SIG-M5 (cell line): Measurements from ENCODE around the gene CEP295NL.
"Not testable (repeated sequence)": the region's sequence is repeated elsewhere in the genome, so short reads cannot be mapped to it uniquely, and the experiment has no call there.

Source experiments
- DNase-seq: peaks from one replicate; lab custom pipeline; 2025; lab: John Stamatoyannopoulos, UW

The CEP295NL gene

GRCh38 chr17:78905116-78905515, 2.1 kb upstream of the CEP295NL start:
- no peak for DNase-seq

GRCh38 chr17:78904371-78904770, 1.4 kb upstream of the CEP295NL start:
- no peak for DNase-seq

- DNase-seq: not testable (repeated sequence)
Measured at GRCh38 chr17:78902231-78902630, 770 bp downstream of the CEP295NL start.

- DNase-seq: no peak
Measured at GRCh38 chr17:78901806-78902205, 1.2 kb downstream of the CEP295NL start.

GRCh38 chr17:78900816-78901215, 2.2 kb downstream of the CEP295NL start:
- no peak for DNase-seq

GRCh38 chr17:78899361-78900260, 3.4 kb downstream of the CEP295NL start:
- no peak for DNase-seq

- DNase-seq: no peak
Measured at GRCh38 chr17:78898947-78899346, 4.1 kb downstream of the CEP295NL start.

GRCh38 chr17:78898075-78898836, 4.7 kb downstream of the CEP295NL start:
- no peak for DNase-seq

- no peak for DNase-seq
Measured at GRCh38 chr17:78897664-78898047, 5.3 kb downstream of the CEP295NL start.

GRCh38 chr17:78896834-78897663, 6.0 kb downstream of the CEP295NL start:
- no peak for DNase-seq

GRCh38 chr17:78896091-78896833, 6.7 kb downstream of the CEP295NL start:
- no peak for DNase-seq

GRCh38 chr17:78895322-78895721, 7.7 kb downstream of the CEP295NL start:
- DNase-seq: no peak

GRCh38 chr17:78893684-78894083, 9.3 kb downstream of the CEP295NL start:
- DNase-seq: no peak

GRCh38 chr17:78892936-78893379, 10.0 kb downstream of the CEP295NL start:
- DNase-seq: peak; percentile 16

- no peak for DNase-seq
Measured at GRCh38 chr17:78892520-78892919, 10.5 kb downstream of the CEP295NL start.

GRCh38 chr17:78892062-78892456, 10.9 kb downstream of the CEP295NL start:
- DNase-seq: no peak

- DNase-seq: no peak
Measured at GRCh38 chr17:78891406-78892061, 11.5 kb downstream of the CEP295NL start.

GRCh38 chr17:78890498-78890897, 12.5 kb downstream of the CEP295NL start:
- peak; percentile 99 for DNase-seq

- not testable (repeated sequence) for DNase-seq
Measured at GRCh38 chr17:78890096-78890495, 12.9 kb downstream of the CEP295NL start.

GRCh38 chr17:78889531-78889930, 13.5 kb downstream of the CEP295NL start:
- no peak for DNase-seq
